DND-41 (cell line): ENCODE data around the gene PIP4K2A.

Experiments used
- EZH2 ChIP-seq: IDR thresholded peaks from 3 replicates; pipeline ENCODE4 v1.6.1; 2012; ENCODE audit warnings: borderline replicate concordance, low read depth, mild to moderate bottlenecking, moderate library complexity, low read length, inconsistent platforms; ENCODE audit not compliant: severe bottlenecking
- TF ChIP-seq, protein P1 (sequence below): IDR thresholded peaks from 2 replicates; pipeline ENCODE4 v1.5.1; 2012; ENCODE audit warnings: borderline replicate concordance, low read length, moderate library complexity, mild to moderate bottlenecking; ENCODE audit not compliant: poor library complexity, severe bottlenecking; ENCODE audit errors: extremely low read depth

- TF ChIP-seq EZH2 = no peak
- TF ChIP-seq, protein P1, sequence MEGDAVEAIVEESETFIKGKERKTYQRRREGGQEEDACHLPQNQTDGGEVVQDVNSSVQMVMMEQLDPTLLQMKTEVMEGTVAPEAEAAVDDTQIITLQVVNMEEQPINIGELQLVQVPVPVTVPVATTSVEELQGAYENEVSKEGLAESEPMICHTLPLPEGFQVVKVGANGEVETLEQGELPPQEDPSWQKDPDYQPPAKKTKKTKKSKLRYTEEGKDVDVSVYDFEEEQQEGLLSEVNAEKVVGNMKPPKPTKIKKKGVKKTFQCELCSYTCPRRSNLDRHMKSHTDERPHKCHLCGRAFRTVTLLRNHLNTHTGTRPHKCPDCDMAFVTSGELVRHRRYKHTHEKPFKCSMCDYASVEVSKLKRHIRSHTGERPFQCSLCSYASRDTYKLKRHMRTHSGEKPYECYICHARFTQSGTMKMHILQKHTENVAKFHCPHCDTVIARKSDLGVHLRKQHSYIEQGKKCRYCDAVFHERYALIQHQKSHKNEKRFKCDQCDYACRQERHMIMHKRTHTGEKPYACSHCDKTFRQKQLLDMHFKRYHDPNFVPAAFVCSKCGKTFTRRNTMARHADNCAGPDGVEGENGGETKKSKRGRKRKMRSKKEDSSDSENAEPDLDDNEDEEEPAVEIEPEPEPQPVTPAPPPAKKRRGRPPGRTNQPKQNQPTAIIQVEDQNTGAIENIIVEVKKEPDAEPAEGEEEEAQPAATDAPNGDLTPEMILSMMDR = no peak
These were observed 79.5 kb downstream of the PIP4K2A start for GRCh38 chr10:22634606-22635459.
